ENCODE measurements around the gene EIF2B5. TPM values are rescaled to one million over a fixed set of nuclear protein-coding genes. Genes with fewer than 3 reads are reported as not detected.

Gene EIF2B5
- total and polyA plus RNA-seq, 3 donors from 2014 or later, result 36.7 to 48.1 (median 37.2) TPM

DNA sequence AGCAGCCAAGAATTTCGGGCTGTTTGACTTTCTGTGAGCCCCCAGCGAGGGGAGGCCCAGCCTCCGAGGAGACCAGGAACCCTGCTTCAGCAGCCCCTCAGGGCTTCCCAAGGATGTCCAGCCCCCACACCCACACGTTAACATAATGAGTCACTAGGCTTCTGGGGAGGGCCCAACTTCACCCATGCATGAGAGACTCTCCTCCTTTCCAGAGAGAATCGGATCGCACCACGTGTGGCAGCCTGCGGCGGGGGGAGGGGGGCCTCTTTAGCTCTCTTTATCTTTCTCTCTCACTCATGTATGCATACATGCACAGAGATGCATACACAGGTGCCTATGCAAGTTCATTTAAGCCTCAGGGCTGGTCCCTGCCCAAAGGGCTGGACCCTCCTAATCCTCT is 36.4 kb downstream of the EIF2B5 start:
- no peak for DNase-seq
- TF ChIP-seq POLR2A (IDR thresholded peaks at IDR 0.05), result no peak
- TF ChIP-seq, protein P1, sequence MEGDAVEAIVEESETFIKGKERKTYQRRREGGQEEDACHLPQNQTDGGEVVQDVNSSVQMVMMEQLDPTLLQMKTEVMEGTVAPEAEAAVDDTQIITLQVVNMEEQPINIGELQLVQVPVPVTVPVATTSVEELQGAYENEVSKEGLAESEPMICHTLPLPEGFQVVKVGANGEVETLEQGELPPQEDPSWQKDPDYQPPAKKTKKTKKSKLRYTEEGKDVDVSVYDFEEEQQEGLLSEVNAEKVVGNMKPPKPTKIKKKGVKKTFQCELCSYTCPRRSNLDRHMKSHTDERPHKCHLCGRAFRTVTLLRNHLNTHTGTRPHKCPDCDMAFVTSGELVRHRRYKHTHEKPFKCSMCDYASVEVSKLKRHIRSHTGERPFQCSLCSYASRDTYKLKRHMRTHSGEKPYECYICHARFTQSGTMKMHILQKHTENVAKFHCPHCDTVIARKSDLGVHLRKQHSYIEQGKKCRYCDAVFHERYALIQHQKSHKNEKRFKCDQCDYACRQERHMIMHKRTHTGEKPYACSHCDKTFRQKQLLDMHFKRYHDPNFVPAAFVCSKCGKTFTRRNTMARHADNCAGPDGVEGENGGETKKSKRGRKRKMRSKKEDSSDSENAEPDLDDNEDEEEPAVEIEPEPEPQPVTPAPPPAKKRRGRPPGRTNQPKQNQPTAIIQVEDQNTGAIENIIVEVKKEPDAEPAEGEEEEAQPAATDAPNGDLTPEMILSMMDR (IDR thresholded peaks at IDR 0.05), result no peak
- peaks cover 10% of the 10 kb centered on the region for H3K4me1 ChIP-seq
- H3K27ac ChIP-seq, result no peak overlapping the region
- intact Hi-C loops (cut with DNase I; ENCODE audit: low total_unique reads), result no loop called here
- no peak overlapping the region for H3K4me3 ChIP-seq
- no peaks in the 10 kb centered on the region for H3K36me3 ChIP-seq (ENCODE audit: low read depth, missing control alignments)
- WGBS, 2 donors, result 70 to 79% methylated on average over 9 of the region's 9 CpGs
- H3K27me3 ChIP-seq, result no peaks in the 10 kb centered on the region
- no peaks in the 10 kb centered on the region for H3K9me3 ChIP-seq

DNA sequence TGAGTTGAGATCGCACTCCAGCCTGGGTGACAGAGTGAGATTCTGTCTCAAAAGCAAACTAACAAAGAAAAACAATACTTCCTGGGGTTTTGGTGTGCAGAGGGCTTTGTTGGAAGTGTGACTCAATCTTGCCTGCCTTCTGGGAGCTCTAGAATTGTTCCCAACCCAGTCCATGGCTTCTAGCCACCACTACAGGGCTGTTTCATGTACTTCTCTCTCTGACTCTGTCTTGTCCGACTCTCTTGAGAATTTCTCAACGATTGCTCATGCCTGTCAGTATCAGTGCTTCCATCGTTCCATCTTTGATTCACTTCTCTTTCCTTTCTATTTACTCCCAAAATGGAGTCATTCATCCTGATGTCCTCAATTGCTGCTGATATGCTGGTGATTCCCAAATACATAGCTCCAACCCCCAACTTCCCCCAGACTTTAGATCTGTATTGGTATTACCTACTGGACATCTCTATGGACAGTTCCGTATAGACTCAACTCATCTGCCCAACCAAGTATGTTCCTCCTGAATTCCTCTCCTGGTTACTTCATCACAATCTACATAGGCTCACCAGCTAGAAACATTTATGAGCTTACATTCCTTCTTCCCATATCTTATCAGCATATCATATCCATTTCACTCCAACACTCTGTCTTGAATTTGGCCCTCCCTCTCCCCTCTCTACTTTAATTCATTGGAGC is 37.7 kb downstream of the EIF2B5 start:
- H3K36me3 ChIP-seq (ENCODE audit: low read depth, missing control alignments), result no peaks in the 10 kb centered on the region
- no peaks in the 10 kb centered on the region for H3K27me3 ChIP-seq
- 90% methylated on average over 5 of the region's 5 CpGs for WGBS, 2 donors
- H3K4me1 ChIP-seq, result peaks cover 23% of the 10 kb centered on the region
- no peaks in the 10 kb centered on the region for H3K9me3 ChIP-seq
- TF ChIP-seq POLR2A (IDR thresholded peaks at IDR 0.05), result no peak
- TF ChIP-seq, protein P1 (IDR thresholded peaks at IDR 0.05), result no peak
- intact Hi-C loops (cut with DNase I; ENCODE audit: low total_unique reads), result no loop called here
- no peak overlapping the region for H3K27ac ChIP-seq
- DNase-seq, result no peak
- H3K4me3 ChIP-seq, result no peak overlapping the region

DNA sequence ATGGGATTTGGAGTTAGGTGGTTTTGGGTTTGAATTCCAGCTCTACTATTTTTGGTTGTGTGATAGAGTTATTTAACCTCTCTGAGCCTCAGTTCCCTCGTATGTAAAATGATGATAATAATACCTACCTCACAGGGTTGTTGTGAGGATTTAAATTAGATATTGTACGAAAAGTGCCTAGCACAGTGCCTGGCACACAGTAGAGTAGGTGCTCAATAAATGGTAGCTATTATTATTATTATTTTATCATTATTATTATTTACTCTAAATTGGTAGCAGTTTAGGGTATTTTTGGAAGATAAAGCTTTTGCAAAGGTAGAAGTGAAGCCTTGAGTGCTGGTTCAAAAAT is 38.2 kb downstream of the EIF2B5 start:
- intact Hi-C loops (cut with DNase I; ENCODE audit: low total_unique reads), result no loop called here
- H3K27ac ChIP-seq, result no peak overlapping the region
- no peak for TF ChIP-seq POLR2A (IDR thresholded peaks at IDR 0.05)
- TF ChIP-seq, protein P1 (IDR thresholded peaks at IDR 0.05), result no peak
- peaks cover 27% of the 10 kb centered on the region for H3K4me1 ChIP-seq
- no peaks in the 10 kb centered on the region for H3K36me3 ChIP-seq (ENCODE audit: low read depth, missing control alignments)
- 90 to 94% methylated on average over 2 of the region's 2 CpGs for WGBS, 2 donors
- H3K9me3 ChIP-seq, result no peaks in the 10 kb centered on the region
- H3K27me3 ChIP-seq, result no peaks in the 10 kb centered on the region
- no peak for DNase-seq
- H3K4me3 ChIP-seq, result no peak overlapping the region

DNA sequence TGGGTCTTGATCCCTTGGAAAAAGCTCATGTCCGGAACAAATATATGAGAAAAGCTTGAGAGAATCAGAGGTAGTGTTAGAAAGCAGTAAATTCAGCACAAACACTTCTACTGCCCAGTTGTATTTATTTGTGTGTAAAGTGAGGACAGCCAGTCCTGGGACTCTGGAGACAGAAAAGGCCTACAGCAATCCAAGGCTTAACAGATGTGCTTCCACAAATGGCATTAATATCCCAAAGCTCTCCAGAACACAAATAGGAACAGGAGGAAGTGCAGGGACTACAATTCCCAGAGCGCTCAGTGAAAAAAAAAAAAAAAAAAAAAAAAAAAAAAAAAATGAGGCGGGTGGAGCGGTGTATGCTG is 39.1 kb downstream of the EIF2B5 start:
- no peak for DNase-seq
- H3K27ac ChIP-seq, result peak overlapping the region in 1 of 2 donors; percentile 53
- peak overlapping the region in 1 of 2 donors; percentile 87 for H3K4me3 ChIP-seq
- H3K9me3 ChIP-seq, result no peaks in the 10 kb centered on the region
- intact Hi-C loops (cut with DNase I; ENCODE audit: low total_unique reads), result no loop called here
- no peaks in the 10 kb centered on the region for H3K27me3 ChIP-seq
- H3K4me1 ChIP-seq, result peaks cover 27% of the 10 kb centered on the region
- H3K36me3 ChIP-seq (ENCODE audit: low read depth, missing control alignments), result no peaks in the 10 kb centered on the region
- TF ChIP-seq, protein P1 (IDR thresholded peaks at IDR 0.05), result no peak
- TF ChIP-seq POLR2A (IDR thresholded peaks at IDR 0.05), result no peak
- WGBS, 2 donors, result 6 to 9% methylated on average over 4 of the region's 4 CpGs

Data from testis (tissue), 3 donors.